K562 (cell line): ENCODE measurements around the gene CSKMT. TPM values are rescaled to one million over a fixed set of nuclear protein-coding genes. Genes with fewer than 3 reads are reported as not detected.

Source experiments
- ESRRB ChIP-seq: fragments of 250-450 bp; sonication (Bioruptor Pico); IDR thresholded peaks from 2 replicates; pipeline ENCODE4 v1.5.0; 2020; ENCODE audit warnings: mild to moderate bottlenecking, moderate library complexity, borderline replicate concordance
- FOXJ2 ChIP-seq: fragments of 200-800 bp; sonication (Bioruptor generic); IDR thresholded peaks from 2 replicates; pipeline ENCODE4 v1.6.1; 2016; ENCODE audit warnings: missing genetic modification characterization, missing compliant biosample characterization
- FOXM1 ChIP-seq, 2 experiments: fragments of 450-650 bp in 1 of 2; sonication (generic) in 1 of 2; formaldehyde crosslinking in 1 of 2; IDR thresholded peaks; 2 replicates each; pipeline versions ENCODE4 v1.6.1 to v1.9.0; 2017 to 2022; ENCODE audit warnings: low read depth in 2 of 2, mild to moderate bottlenecking in 2 of 2, missing genetic modification reagents in 1 of 2, moderate library complexity in 1 of 2
- GATAD2B ChIP-seq: fragments of 450-650 bp; IDR thresholded peaks from 2 replicates; pipeline ENCODE4 v1.6.1; 2017; ENCODE audit warnings: mild to moderate bottlenecking, borderline replicate concordance
- HMGN3 ChIP-seq: IDR thresholded peaks from 2 replicates; pipeline ENCODE4 v1.6.1; 2011; ENCODE audit warnings: borderline replicate concordance, low read depth, mild to moderate bottlenecking, mixed read lengths, low read length; ENCODE audit not compliant: insufficient read length; ENCODE audit errors: extremely low read depth
- MAFF ChIP-seq: IDR thresholded peaks from 2 replicates; pipeline ENCODE4 v1.6.1; 2012; ENCODE audit warnings: low read length, improper control_type of control experiment
- RFX7 ChIP-seq: fragments of 250-450 bp; sonication (Bioruptor Pico); IDR thresholded peaks from 2 replicates; pipeline ENCODE4 v1.5.1; 2021; ENCODE audit warnings: mild to moderate bottlenecking
- ZNF232 ChIP-seq: sonication (generic); formaldehyde crosslinking; IDR thresholded peaks from 2 replicates; pipeline ENCODE4 v1.8.0; 2022; ENCODE audit warnings: mild to moderate bottlenecking, missing genetic modification reagents
- polyA plus RNA-seq, 8 experiments: library from polyadenylated mRNA; depleted of rRNA in 4 of 8; stranded (reverse) in 5 of 8; unstranded in 3 of 8; fragments of >200 nt; fragmentation: Nextera tagmentation in 2 of 8; fragmentation: Illumina TruSeq in 1 of 8; extraction: Ambion mirVana in 2 of 8; extraction: Trizol in 1 of 8; gene quantifications; 2 replicates each; pipeline versions ENCODE4 v1.2.1 to v1.2.3, GENCODE V29; 2011 to 2014; ENCODE audit warnings: inconsistent platforms in 1 of 8, missing spikeins in 1 of 8
- total RNA-seq, 7 experiments: library from RNA; depleted of rRNA in 6 of 7; stranded (reverse); fragments of >200 nt in 6 of 7; fragmentation: Illumina TruSeq in 2 of 7; extraction: Trizol in 2 of 7; gene quantifications; 2 replicates each; pipeline versions ENCODE4 v1.2.1 to v1.2.3, GENCODE V29; 2011 to 2021; ENCODE audit warnings: low replicate concordance in 1 of 7
- TF ChIP-seq, protein P1 (sequence below): sonication (generic); formaldehyde crosslinking; IDR thresholded peaks from 2 replicates; pipeline ENCODE4 v1.8.0; 2022; ENCODE audit warnings: mild to moderate bottlenecking, missing genetic modification reagents
- TF ChIP-seq, protein P2 (sequence below), 2 experiments: fragments of 450-650 bp in 1 of 2; IDR thresholded peaks; 2 replicates each; pipeline ENCODE4 v1.6.1; 2011 to 2017; ENCODE audit warnings: low read depth in 2 of 2, antibody characterized with exemption in 1 of 2, borderline replicate concordance in 1 of 2, low read length in 1 of 2, mild to moderate bottlenecking in 1 of 2, mixed read lengths in 1 of 2; ENCODE audit not compliant: control insufficient read depth in 1 of 2
- TF ChIP-seq, protein P3 (sequence below), 2 experiments: fragments of 450-650 bp; IDR thresholded peaks; 2 replicates each; pipeline ENCODE4 v1.6.1; 2016
- TF ChIP-seq, protein P4 (sequence below): sonication (generic); formaldehyde crosslinking; IDR thresholded peaks from 2 replicates; pipeline ENCODE4 v1.5.0; 2020; ENCODE audit warnings: missing genetic modification reagents
- TF ChIP-seq, protein P5 (sequence below): sonication (generic); formaldehyde crosslinking; IDR thresholded peaks from 2 replicates; pipeline ENCODE4 v1.8.1; 2023; ENCODE audit warnings: mild to moderate bottlenecking, missing genetic modification reagents
- TF ChIP-seq, protein P6 (sequence below): fragments of 250-450 bp; sonication (Bioruptor Pico); IDR thresholded peaks from 2 replicates; pipeline ENCODE4 v1.5.0; 2021

The CSKMT gene
- total and polyA plus RNA-seq, 9 of the 15 experiments (the other 6 are each of a cell fraction or from before 2014, with no cell fraction given) = 10.3 to 108 (median 27.2) TPM

DNA sequence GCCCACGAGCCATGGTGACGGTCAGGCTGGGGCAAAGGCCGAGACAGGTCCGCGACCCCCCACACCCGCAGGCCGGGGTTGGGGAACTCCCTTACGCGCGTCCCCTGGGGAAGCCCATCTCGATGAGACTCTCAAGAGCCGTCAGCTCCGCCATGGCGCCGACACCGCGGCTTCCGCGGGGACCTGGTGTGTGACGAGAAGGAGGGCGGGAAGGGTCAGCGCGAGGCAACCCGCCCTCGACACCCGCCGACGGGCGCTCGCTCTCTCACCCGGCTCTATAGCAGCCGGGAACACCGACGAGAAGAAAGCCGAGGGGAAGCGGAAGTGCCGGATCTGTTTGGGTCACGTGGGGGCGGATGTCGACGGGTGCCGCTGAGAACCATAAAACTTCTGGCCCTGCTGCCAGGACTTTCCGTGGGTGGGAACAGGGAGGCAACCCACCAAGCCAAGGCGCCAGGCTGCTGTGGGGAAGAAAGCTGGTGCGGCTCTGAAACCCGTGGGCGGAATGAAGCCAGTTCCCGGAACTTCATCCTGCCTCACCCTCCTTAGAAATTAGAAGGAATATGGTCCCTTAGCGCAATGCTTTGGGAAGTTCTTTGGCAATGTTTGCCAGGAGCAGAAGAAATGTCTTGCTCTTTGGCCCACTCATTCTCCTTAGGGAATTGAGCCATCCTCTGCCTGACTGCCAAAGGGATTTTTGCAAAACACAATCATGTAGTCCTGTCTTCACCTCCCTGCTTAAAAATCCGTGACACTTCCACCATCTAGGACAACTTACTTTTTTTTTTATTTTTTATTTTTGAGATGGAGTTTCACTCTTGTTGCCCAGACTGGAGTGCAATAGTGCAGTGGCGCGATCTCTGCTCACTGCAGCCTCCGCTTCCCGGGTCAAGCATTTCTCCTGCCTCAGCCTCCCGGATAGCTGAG lies 13.9 kb downstream of the CSKMT start, which contains the start of gene UBXN1 (continued):
- TF ChIP-seq FOXJ2 (tag) = 0 out of 2 replicates have a peak, but pooled peaks have one; percentile 39
- TF ChIP-seq ZNF232 (CRISPR knock-in tag) = no peak
- TF ChIP-seq, protein P1, sequence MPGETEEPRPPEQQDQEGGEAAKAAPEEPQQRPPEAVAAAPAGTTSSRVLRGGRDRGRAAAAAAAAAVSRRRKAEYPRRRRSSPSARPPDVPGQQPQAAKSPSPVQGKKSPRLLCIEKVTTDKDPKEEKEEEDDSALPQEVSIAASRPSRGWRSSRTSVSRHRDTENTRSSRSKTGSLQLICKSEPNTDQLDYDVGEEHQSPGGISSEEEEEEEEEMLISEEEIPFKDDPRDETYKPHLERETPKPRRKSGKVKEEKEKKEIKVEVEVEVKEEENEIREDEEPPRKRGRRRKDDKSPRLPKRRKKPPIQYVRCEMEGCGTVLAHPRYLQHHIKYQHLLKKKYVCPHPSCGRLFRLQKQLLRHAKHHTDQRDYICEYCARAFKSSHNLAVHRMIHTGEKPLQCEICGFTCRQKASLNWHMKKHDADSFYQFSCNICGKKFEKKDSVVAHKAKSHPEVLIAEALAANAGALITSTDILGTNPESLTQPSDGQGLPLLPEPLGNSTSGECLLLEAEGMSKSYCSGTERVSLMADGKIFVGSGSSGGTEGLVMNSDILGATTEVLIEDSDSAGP (CRISPR knock-in tag) = no peak
- no peak for TF ChIP-seq FOXM1 (IDR thresholded peaks at IDR 0.05; ENCODE audit: low read depth)
- TF ChIP-seq FOXM1 (CRISPR knock-in tag; IDR thresholded peaks at IDR 0.05; ENCODE audit: low read depth) = no peak
- TF ChIP-seq, protein P2, sequence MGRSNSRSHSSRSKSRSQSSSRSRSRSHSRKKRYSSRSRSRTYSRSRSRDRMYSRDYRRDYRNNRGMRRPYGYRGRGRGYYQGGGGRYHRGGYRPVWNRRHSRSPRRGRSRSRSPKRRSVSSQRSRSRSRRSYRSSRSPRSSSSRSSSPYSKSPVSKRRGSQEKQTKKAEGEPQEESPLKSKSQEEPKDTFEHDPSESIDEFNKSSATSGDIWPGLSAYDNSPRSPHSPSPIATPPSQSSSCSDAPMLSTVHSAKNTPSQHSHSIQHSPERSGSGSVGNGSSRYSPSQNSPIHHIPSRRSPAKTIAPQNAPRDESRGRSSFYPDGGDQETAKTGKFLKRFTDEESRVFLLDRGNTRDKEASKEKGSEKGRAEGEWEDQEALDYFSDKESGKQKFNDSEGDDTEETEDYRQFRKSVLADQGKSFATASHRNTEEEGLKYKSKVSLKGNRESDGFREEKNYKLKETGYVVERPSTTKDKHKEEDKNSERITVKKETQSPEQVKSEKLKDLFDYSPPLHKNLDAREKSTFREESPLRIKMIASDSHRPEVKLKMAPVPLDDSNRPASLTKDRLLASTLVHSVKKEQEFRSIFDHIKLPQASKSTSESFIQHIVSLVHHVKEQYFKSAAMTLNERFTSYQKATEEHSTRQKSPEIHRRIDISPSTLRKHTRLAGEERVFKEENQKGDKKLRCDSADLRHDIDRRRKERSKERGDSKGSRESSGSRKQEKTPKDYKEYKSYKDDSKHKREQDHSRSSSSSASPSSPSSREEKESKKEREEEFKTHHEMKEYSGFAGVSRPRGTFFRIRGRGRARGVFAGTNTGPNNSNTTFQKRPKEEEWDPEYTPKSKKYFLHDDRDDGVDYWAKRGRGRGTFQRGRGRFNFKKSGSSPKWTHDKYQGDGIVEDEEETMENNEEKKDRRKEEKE (IDR thresholded peaks at IDR 0.05; ENCODE audit: borderline replicate concordance in 1 of 2, control insufficient read depth in 1 of 2, low read depth in 2 of 2, low read length in 1 of 2) = no peak
- TF ChIP-seq MAFF = no peak
- peak; percentile 8; the same call in 1 of the 2 replicates for TF ChIP-seq GATAD2B
- TF ChIP-seq, protein P3, sequence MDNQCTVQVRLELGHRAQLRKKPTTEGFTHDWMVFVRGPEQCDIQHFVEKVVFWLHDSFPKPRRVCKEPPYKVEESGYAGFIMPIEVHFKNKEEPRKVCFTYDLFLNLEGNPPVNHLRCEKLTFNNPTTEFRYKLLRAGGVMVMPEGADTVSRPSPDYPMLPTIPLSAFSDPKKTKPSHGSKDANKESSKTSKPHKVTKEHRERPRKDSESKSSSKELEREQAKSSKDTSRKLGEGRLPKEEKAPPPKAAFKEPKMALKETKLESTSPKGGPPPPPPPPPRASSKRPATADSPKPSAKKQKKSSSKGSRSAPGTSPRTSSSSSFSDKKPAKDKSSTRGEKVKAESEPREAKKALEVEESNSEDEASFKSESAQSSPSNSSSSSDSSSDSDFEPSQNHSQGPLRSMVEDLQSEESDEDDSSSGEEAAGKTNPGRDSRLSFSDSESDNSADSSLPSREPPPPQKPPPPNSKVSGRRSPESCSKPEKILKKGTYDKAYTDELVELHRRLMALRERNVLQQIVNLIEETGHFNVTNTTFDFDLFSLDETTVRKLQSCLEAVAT (IDR thresholded peaks at IDR 0.05) = no peak
- TF ChIP-seq ESRRB (CRISPR knock-in tag) = no peak
- TF ChIP-seq, protein P4, sequence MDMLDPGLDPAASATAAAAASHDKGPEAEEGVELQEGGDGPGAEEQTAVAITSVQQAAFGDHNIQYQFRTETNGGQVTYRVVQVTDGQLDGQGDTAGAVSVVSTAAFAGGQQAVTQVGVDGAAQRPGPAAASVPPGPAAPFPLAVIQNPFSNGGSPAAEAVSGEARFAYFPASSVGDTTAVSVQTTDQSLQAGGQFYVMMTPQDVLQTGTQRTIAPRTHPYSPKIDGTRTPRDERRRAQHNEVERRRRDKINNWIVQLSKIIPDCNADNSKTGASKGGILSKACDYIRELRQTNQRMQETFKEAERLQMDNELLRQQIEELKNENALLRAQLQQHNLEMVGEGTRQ (CRISPR knock-in tag) = peak; percentile 99
- TF ChIP-seq, protein P5, sequence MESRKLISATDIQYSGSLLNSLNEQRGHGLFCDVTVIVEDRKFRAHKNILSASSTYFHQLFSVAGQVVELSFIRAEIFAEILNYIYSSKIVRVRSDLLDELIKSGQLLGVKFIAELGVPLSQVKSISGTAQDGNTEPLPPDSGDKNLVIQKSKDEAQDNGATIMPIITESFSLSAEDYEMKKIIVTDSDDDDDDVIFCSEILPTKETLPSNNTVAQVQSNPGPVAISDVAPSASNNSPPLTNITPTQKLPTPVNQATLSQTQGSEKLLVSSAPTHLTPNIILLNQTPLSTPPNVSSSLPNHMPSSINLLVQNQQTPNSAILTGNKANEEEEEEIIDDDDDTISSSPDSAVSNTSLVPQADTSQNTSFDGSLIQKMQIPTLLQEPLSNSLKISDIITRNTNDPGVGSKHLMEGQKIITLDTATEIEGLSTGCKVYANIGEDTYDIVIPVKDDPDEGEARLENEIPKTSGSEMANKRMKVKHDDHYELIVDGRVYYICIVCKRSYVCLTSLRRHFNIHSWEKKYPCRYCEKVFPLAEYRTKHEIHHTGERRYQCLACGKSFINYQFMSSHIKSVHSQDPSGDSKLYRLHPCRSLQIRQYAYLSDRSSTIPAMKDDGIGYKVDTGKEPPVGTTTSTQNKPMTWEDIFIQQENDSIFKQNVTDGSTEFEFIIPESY = no peak
- TF ChIP-seq RFX7 (CRISPR knock-in tag) = no peak
- TF ChIP-seq HMGN3 = no peak
- TF ChIP-seq, protein P6, sequence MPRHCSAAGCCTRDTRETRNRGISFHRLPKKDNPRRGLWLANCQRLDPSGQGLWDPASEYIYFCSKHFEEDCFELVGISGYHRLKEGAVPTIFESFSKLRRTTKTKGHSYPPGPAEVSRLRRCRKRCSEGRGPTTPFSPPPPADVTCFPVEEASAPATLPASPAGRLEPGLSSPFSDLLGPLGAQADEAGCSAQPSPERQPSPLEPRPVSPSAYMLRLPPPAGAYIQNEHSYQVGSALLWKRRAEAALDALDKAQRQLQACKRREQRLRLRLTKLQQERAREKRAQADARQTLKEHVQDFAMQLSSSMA (CRISPR knock-in tag) = peak; percentile 75; the same call in 1 of the 2 replicates
